SK-N-MC (cell line): ENCODE results near the gene ITGB1.

Experiments used
- EZH2 ChIP-seq: fragments of 200-600 bp; sonication (generic); IDR thresholded peaks from one replicate; pipeline ENCODE4 v1.6.1; 2017; ENCODE audit warnings: antibody characterized with exemption
- POLR2AphosphoS5 ChIP-seq: IDR thresholded peaks from 2 replicates; pipeline ENCODE4 v1.6.1; 2012; ENCODE audit warnings: mild to moderate bottlenecking, low read depth, low read length, borderline replicate concordance

DNA sequence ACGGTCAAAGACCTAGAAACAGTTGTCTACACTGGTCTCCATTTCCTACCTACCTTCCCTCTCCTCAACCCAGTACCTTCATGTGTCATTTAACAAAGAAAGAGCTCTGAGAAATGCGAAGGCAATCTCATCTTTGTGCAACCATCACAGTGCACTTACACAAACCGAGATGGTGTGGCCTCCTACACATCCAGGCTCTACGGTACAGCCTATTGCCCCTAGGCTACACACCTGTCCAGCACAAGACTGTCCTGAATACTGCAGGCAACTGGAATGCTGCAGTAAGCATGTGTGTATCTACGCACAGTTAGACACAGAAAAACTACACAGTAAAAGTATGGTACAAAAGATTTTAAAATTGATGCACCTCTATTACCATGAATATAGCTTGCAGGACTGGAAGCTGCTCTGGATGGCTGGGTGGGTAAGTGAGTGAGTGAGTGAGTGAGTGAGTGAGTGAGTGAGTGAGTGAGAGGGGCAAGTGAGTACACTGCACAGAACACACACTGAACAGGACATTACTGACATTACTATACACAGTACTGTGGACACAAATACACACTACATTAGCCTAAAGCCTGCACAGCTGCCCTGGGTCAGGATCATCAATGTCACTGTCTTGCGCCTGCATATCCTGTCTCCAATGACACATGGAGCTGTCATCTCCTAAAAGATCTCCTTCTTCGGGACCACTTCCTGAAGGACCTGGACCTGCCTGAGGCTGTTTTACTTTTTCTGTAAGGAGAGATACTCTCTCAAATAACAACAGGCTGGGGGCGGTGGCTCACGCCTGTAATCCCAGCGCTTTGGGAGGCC, 18.5 kb downstream of the ITGB1 start:
- TF ChIP-seq EZH2 (no peak), POLR2AphosphoS5 (no peak)
